SKM-1 (cell line): Measurements from ENCODE around the gene CCDC186.
"Not testable (repeated sequence)": the region's sequence is repeated elsewhere in the genome, so short reads cannot be mapped to it uniquely, and the experiment has no call there.

Experiments
- DNase-seq: peaks from one replicate; lab custom pipeline; 2025; ENCODE audit not compliant: unreplicated experiment; lab: John Stamatoyannopoulos, UW

The CCDC186 gene

GRCh38 chr10:114174695-114175188, 739 bp upstream of the CCDC186 start:
- peak; percentile 85 for DNase-seq

DNA sequence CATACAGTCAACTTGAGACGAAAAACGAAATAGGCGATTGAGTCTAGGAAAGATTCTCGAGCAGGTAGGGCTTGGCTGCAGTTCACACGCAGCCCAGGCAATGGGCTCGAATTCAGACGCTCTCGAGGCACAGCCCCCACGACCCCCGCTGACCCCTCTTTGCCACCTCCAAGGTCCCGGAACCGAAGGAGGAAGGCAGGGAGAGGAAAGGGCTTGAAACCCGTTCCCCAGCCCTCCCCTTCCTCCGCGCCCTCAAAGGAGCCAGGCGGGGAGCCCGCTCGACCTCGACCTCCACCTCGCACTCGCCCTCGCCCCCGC, 441 bp downstream of the CCDC186 start:
- no peak for DNase-seq

DNA sequence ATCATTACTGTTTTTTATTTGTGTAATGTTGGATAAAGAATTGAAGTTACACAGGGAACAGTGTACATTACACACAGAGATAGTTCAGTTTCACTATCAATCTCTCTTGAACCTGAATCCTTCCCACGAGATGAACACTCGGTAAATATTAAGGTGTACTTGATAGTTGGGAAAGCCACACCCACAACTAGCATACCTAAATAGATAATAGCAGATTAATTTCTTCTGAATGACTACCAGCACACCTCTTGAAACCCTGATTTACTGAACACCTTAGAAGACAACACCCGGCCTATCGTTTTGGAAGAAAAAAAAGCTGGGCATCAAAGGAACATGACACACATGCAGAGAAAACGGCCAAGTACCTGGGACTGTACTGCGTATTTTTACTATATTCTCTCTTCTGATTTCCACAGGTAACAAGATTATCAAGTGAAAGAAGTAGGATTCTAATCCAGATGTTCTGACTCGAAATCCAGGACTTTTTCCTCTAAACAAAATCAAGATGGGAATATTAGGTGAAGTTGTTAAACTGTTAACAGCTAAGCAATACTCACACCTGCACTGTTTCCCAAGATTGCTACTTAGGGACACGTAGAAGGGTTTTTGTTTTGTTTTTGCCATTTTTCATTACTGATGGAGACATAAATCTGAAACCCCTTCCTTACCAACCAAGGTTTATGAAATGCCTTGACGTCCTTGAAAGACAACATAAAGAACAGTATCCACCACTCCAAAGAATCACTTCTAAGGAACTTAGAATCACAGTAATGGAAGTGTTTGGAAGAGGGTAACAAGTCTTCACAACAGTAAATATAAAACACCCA, 1.0 kb downstream of the CCDC186 start:
- no peak for DNase-seq

GRCh38 chr10:114172216-114172615, 1.8 kb downstream of the CCDC186 start:
- no peak for DNase-seq

GRCh38 chr10:114168450-114169009, 5.5 kb downstream of the CCDC186 start:
- no peak for DNase-seq

DNA sequence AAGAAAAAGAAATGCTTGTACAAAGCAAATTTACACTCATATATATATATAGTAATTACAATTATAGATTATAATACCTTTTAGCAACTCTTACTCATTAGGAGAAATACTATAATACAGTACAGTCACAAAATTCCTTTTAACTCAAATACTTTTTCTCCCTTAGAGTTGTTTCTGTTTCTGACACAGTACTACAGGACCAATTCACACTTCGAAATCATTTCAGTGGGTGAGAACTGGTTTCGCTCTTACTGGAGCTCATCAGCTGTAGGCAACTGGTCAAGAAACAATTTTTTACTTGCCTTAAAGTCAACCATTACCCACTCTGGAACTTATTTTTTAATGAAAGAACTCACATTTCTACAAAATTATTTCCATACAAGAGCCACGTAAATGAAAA, 6.0 kb downstream of the CCDC186 start:
- no peak for DNase-seq

- DNase-seq, result no peak
These were observed 7.5 kb downstream of the CCDC186 start for GRCh38 chr10:114166494-114166893.

- DNase-seq, result no peak
These were observed 8.0 kb downstream of the CCDC186 start for GRCh38 chr10:114166043-114166442.

DNA sequence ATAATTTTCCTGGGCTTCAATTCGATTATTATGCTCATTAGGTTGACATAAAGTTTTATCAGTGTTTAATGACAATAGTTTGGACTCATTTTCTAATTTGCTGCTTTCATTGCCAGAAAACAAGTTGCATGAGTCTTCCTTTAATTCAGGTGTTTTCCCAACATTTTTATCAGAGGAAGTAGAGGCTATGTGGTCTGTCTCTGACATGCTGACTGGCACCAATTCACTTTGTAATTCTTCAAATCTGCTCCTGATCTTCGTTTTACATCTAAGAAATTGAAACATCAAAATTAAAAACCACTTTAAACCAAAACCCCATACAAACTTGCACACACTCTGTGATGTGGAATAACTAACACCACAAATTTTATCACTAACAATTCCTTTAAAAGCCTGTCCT, 10.9 kb downstream of the CCDC186 start:
- DNase-seq, result no peak

DNA sequence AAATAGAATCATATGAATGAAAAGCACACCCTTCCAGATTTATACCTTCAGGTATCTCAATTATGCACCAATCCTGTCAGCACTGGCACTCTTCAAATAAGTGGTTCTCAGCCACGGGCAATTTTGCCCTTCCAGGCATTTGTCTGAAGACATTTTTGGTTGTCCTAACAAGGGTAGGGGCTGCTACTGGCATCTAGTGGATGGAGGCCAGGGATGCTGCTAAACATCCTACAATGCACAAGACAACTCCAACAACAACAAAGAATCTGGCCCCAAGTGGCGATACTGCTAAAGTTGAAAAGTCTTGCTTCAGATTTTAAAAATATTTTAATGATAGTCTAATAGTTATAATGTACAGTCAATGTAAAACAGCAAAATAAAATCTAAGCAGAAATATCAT, 16.1 kb downstream of the CCDC186 start:
- no peak for DNase-seq

- no peak for DNase-seq
These were observed 22.1 kb downstream of the CCDC186 start for GRCh38 chr10:114151892-114152291.

- no peak for DNase-seq
These were observed 22.5 kb downstream of the CCDC186 start for GRCh38 chr10:114151486-114151885.

DNA sequence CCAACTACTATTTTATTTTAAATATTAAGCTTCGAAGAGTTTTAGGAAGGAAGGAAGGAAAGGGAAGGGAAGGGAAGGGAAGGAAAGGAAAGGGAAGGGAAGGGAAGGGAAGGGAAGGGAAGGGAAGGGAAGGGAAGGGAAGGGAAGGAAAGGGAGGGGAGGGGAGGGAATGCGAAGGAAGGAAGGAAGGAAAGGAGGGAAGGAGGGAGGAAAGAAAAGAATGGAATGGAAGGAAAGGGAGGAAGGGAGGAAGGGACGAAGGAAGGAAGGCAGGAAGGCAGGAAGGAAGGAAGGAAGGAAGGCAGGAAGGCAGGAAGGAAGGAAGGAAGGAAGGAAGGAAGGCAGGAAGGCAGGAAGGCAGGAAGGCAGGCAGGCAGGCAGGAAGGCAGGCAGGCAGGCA, 24.5 kb downstream of the CCDC186 start:
- DNase-seq, result not testable (repeated sequence)

- no peak for DNase-seq
These were observed 30.8 kb downstream of the CCDC186 start for GRCh38 chr10:114143160-114143559.

- no peak for DNase-seq
These were observed 32.0 kb downstream of the CCDC186 start for GRCh38 chr10:114142018-114142417.

DNA sequence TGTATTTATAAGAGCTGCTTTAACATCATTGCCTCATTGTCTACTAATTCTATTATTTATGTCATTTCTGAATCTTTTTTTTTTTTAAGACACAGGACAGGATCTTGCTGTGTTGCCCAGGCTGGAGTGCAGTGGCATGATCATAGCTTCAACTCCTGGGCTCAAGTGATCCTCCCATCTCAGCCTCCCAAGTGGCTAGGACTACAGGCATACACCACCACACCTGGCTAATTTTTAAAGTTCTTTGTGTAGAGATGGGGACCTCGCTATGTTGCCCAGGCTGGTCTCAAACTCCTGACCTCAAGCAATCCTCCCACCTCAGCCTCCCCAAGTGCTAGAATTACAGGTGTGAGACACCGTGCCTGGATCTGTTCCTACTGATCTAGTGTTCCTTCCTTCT, 33.2 kb downstream of the CCDC186 start:
- DNase-seq, result not testable (repeated sequence)

GRCh38 chr10:114140036-114140435, 34.0 kb downstream of the CCDC186 start:
- DNase-seq, result no peak

DNA sequence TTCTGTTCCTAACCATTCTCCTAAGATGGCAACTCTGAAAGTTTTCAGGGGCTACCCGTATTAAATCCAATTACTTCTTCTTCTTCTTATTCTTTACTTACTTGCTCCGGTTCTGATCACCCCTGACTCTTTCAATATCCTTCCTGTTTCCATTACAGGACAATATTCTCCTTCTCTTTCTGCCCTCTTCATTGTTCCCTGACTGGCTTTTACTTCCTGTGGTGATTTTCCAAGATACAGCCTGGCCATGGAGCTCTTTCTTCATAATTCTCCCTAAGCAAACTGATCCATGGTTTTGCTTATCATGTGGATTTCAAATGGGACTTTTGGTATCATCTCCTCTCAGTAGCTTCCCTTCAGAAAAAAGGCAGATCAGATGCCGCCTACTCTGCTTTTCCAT, 35.4 kb downstream of the CCDC186 start:
- DNase-seq, result no peak

- DNase-seq, result no peak
These were observed 38.5 kb downstream of the CCDC186 start for GRCh38 chr10:114135476-114135875.

DNA sequence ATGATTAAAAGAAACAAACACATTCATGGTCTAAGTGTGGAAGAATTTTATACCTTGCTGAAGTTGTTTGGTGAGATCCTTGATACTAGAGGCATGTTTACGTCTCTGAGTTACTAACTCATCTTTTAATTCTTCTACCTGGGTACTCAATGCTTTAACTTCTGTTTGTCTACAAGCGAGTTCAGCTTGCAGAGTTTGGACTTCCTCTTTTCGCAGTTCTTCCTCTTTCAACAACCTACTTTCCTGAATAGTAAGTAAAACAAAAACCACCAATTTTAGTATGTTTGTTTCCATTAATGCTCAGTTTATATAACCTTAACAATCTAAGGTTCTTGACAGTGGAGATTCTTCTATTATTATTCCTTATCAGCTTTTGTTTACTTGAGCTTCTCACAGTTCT, 42.9 kb downstream of the CCDC186 start:
- DNase-seq, result peak; percentile 83

DNA sequence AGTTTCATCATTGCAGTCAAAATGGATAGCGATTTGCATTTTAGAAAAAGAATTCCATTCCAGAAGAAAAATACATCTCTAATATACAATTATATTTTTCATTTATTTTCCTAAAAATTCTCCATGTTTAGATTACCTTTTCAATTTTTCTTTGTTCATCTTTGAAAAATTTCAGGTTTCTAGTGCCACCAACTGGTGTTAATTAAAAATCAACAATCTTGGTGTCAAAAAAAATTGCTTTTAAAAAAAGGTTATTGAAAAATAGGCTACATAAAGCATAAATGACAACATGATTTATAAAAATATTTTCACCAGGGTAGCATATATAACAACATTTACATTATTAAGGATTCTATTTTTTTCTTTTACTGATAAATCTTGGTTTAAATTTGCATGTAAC, 53.0 kb downstream of the CCDC186 start:
- DNase-seq, result no peak

- DNase-seq, result no peak
These were observed 55.5 kb downstream of the CCDC186 start for GRCh38 chr10:114118514-114118913.

GRCh38 chr10:114117728-114118127, 56.3 kb downstream of the CCDC186 start:
- no peak for DNase-seq
